Activated CD8-positive, alpha-beta memory T cell treated with anti-CD3 and anti-CD28 coated beads, Interleukin-2, amount 50 U/mL, for 24 hours (primary cell): ENCODE data around the gene ANKRD53.
"Not testable (repeated sequence)": the region's sequence is repeated elsewhere in the genome, so short reads cannot be mapped to it uniquely, and the experiment has no call there.

Experiments
- DNase-seq: peaks from one replicate; pipeline ENCODE4 v3.0.0-alpha.2; 2020; ENCODE audit errors: extremely low read depth

ANKRD53 gene

DNA sequence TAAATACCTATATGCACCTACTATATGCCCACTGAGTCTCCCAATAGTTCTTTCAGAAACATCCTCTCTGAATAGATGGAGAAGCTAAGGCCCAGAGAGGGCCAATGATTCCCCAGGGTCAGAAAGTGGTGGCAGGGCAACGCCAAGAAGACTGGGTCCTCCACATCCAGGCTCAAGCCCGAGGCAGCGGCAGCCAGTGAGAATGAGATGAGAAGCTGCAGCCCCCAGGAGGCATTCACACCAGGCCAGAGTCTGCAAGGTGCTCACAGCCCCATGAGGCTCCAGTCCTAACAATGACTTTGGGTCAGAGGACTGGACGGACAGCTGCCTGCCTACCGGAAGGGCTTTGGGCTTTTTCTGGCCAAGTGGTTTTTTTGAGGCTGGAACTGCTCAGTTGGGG lies 12.7 kb downstream of the ANKRD53 start:
- no peak for DNase-seq

DNA sequence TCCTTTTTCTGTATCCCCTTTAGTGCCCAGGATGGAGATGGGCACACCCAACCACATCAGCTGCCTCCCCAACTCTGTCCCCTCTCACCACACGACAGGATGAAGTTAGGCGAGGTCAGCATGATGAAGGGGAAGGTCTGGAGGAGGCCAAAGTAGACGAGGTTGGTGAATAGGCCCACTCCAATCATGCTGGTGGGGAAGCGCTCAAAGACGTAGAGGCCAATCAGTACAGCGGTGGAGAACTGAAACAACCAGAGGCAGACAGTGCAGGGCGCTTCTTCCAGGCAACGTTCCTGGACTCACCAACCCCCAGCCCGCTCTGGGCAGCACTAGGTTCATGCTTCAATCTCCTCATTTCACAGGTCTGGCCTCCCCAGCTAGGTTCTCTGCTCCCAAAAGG lies 13.3 kb downstream of the ANKRD53 start:
- DNase-seq = no peak

DNA sequence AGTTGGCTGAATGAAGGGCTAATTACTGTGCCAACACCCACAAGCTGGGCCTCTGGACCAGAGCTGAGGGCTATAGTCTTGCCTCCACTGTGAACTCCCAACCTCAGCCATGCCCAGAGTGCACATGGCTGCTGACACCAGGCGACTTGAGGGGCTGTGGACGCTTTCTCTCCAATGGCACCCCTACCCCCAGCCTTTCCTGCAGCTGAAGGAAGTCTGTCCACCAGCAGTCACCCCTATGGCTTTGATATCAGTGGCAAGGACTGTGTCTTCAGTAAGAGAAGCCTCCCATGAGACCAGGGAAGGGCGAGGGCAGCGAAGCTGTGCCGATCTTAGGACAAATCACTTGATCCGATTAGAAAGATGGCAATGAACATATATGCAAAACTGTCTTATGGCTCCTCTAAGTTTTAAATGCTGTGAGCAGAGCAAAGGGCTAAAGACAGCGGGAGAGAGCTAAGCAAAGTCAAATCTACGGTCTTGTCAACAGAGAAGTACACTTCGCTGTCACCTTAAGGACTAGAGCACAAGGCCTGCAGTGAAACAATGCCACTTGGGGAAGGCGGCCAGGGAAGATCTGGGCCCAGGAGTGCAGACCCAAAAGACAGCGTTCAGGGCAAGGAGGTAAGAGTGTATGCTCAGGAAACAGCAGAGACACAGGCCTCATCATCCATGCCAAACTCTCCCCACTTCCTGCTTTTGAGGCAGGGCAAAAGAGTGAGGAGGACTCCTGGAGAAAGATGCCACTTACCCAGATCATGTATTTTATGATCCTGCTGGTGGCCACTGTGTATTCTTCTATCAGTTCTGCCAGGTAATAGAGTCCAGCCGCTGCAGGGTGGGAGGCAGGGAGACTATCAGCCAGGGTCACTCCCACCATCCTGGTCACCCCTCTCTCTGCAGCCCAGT lies 14.8 kb downstream of the ANKRD53 start:
- no peak for DNase-seq

GRCh38 chr2:70994009-70994698 lies 15.7 kb downstream of the ANKRD53 start:
- no peak for DNase-seq

GRCh38 chr2:70994699-70995425 lies 16.4 kb downstream of the ANKRD53 start, which contains the start of gene TEX261:
Gene TEX261 (minus strand): TSS chr2:70994873. CDS start chr2:70994757, 116 bp downstream.
- peak; percentile 76 for DNase-seq

GRCh38 chr2:70995426-70995729 lies 16.9 kb downstream of the ANKRD53 start:
- no peak for DNase-seq

DNA sequence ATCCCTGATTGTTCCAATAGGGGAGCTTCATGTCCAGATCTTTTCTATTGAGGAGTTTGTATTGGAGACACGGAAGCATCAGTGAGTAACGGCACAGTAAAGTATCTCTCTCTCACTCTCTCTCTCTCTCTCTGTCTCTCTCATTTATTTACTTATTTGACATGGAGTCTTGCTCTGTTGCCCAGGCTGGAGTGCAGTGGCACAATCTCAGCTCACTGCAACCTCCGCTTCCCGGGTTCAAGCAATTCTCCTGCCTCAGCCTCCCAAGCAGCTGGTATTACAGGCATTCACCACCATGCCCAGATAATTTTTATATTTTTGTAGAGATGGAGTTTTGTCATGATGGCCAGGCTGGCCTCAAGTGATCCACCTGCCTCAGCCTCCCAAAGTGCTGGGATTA lies 20.5 kb downstream of the ANKRD53 start:
- DNase-seq = not testable (repeated sequence)

- no peak for DNase-seq
Observed at GRCh38 chr2:70999362-70999761, 20.9 kb downstream of the ANKRD53 start.

DNA sequence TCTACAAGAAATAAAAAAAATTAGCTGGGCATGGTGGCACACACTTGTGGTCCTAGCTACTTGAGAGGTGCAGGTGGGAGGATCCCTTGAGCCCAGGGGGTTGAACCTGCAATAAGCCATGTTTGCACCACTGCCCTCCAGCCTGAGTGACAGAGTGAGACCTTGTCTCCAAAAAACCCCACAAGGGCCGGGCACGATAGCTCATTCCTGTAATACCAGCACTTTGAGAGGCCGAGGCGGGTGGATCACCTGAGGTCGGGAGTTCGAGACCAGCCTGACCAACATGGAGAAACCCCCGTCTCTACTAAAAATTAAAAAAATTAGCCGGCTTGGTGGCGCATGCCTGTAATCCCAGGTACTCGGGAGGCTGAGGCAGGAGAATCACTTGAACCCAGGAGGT lies 21.5 kb downstream of the ANKRD53 start:
- DNase-seq = not testable (repeated sequence)

DNA sequence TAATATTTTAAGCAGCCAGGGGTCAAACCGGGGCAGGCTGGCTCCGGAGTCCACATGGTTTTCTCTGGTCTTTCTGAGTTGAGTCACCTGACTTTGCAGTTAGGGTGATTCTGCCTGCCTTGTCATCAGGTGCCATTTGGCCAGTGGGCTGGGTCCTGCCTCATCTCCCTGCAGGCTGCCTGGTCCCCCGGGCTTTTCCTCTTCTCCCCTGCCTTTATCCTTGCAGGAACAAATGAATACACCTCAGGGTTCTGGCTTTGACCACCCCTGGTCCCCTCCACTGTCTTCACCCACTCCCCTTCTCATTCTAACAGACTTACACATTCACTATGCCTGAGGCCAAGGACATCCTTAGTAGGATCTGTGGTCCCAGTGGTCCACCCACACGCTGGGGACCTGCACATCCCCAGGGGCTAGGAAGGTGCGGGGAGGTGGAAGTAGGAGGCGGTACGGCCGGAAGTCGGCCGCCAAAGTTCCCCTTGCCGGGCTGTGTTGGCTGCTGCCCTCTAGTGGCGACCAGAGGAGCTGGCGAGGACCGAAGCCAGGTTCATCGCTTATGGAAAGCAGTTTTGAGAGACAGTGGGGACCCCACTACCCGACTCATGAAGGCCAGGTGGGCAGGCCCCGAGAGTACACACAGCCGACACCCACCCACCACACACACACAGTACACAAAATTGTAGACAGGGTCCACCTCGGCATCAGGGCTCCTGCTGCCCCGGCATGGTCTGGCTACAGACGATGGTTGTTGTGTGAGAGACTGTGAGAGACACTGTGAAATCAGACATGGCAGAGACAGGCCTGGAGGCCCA lies 22.6 kb downstream of the ANKRD53 start:
- DNase-seq = peak; percentile 56

- DNase-seq = no peak
Observed at GRCh38 chr2:71001592-71001927, 23.1 kb downstream of the ANKRD53 start.

GRCh38 chr2:71001981-71002570 lies 23.6 kb downstream of the ANKRD53 start:
- no peak for DNase-seq

DNA sequence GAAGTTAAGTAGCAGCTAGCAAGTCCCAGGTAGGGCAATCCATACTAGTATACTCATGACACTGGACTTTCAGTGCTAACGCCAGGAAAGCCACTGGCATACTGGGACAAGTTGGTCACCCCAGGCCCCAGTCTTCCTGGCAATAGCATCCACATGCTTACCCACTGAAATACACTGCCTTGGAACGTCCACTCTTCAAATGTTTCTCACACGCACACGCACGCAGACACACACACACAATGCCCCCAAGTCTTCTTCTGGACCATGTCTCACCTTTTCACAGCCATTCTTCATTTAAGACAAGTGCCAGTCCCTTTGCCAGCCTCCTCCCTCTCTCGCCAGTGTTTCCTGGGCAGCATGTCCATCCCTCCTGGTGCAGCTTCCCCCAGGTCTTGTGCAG lies 25.0 kb downstream of the ANKRD53 start:
- DNase-seq = no peak

- no peak for DNase-seq
Observed at GRCh38 chr2:71003966-71004755, 25.7 kb downstream of the ANKRD53 start.

- DNase-seq = no peak
Observed at GRCh38 chr2:71004857-71005256, 26.4 kb downstream of the ANKRD53 start.

DNA sequence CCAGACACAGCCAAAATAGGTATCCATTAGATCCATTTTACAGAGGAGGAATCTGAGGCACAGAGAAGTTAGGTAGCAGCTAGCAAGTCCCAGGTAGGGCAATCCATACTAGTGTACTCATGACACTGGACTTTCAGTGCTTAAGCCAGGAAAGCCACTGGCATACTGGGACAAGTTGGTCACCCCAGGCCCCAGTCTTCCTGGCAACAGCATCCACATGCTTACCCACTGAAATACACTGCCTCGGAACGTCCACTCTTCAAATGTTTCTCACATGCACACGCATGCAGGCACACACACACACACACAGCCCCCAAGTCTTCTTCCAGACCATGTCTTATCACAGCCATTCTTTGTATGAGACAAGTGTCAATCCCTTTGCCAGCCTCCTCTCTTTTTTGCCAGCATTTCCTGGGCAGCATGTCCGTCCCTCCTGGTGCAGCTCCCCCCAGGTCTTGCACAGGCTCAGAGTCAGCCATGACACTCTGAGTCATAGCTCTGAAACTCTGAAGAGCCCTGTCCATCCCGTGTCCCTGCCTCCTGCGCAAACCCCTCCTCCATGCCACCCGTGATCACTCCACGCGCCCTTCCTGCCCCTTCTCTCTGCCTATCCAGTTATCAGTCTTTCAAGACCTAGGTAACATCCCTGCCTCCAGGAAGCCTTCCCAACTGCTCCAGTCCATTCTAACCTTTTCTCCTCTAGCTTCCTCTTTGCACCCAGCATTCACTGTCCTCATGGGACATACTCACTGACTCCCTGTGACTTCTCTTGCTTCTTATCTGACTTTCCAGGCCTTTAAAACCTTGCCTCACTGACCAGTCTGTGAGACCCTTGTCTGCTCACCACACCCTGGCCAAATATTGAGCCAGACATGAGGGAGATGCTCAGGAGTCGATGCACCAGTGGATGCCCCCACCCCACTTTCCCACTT lies 27.1 kb downstream of the ANKRD53 start:
- no peak for DNase-seq

GRCh38 chr2:71006323-71006722 lies 27.9 kb downstream of the ANKRD53 start:
- no peak for DNase-seq

- no peak for DNase-seq
Observed at GRCh38 chr2:71006955-71007799, 28.7 kb downstream of the ANKRD53 start.
